ENCODE results near the gene CHRND. TPM values are rescaled to one million over a fixed set of nuclear protein-coding genes. Genes with fewer than 3 reads are reported as not detected.

CHRND gene
- total RNA-seq, 2 donors from 2014 or later: not detected

DNA sequence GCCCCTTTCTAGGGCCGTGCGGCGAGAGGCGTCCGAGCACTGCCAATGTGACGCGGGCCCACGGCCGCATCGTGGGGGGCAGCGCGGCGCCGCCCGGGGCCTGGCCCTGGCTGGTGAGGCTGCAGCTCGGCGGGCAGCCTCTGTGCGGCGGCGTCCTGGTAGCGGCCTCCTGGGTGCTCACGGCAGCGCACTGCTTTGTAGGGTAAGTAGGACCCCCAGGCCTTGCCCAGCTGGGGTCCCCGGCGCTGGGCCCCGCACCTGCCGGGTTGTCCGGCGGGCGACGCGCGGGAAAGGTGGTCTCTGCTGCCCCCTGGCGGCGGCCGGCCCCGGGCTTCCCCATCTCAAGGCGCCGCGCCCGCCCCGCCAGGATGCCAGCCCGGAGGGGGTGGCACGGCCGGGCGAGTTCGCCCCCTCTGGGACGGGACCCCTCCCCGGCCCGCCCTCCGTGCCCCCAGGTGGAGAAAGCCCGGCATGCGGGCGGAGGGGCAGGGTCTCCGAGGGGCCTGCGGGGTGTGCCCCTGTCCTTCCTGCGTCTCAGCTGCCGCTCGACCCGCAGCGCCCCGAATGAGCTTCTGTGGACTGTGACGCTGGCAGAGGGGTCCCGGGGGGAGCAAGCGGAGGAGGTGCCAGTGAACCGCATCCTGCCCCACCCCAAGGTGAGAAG, 3.9 kb upstream of the CHRND start:
- Mint-ChIP-seq H3K4me1 (ENCODE audit: low read depth in 2 of 2) (peaks cover 0 to 7% of the 10 kb centered on the region in 2 donors), H3K36me3 (no peaks in the 10 kb centered on the region), H3K9me3 (no peaks in the 10 kb centered on the region), H3K27ac (no peak overlapping the region), H3K4me3 (no peak overlapping the region), H3K27me3 (peaks cover 0 to 24% of the 10 kb centered on the region in 2 donors)
- DNase-seq (ENCODE audit: low spot score) (peak; percentile 70), ATAC-seq (peak; percentile 56 to 74)

DNA sequence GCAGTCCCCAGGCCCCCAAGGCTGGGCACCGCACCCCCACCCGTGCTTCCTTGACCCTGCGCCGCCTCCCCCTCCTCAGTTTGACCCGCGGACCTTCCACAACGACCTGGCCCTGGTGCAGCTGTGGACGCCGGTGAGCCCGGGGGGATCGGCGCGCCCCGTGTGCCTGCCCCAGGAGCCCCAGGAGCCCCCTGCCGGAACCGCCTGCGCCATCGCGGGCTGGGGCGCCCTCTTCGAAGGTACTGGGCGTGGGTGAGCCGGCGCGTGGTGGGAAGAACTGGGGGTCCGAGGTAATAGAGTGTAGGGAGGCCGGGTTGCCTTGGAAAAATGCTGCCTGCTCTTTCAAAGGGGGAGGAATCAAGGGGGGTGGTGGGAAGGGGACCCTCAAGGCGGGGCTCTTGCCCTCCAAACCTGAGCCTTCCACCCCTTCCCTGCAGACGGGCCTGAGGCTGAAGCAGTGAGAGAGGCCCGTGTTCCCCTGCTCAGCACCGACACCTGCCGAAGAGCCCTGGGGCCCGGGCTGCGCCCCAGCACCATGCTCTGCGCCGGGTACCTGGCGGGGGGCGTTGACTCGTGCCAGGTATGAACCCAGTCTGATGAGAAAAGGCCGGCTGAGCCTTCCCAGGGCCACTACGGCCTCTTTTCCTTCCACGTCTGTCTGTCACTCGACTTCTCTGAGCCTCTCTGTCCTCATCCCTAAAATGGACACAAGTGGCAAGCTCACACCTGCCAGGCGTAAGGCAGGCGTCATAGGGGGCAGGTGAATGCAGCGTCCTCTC, 3.1 kb upstream of the CHRND start:
- Mint-ChIP-seq H3K27me3 (peaks cover 0 to 23% of the 10 kb centered on the region in 2 donors), H3K36me3 (no peaks in the 10 kb centered on the region), H3K4me3 (no peak overlapping the region), H3K4me1 (ENCODE audit: low read depth in 2 of 2) (peaks cover 0 to 7% of the 10 kb centered on the region in 2 donors), H3K27ac (no peak overlapping the region), H3K9me3 (no peaks in the 10 kb centered on the region)
- ATAC-seq (peak in 1 of 2 donors; percentile 1), DNase-seq (ENCODE audit: low spot score) (no peak)

DNA sequence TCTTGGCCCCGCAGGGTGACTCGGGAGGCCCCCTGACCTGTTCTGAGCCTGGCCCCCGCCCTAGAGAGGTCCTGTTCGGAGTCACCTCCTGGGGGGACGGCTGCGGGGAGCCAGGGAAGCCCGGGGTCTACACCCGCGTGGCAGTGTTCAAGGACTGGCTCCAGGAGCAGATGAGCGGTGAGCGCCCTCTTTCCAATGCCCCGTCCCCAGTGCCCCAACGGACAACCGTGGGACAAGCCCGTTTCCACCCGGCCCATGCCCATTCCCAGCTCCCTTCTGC, 2.6 kb upstream of the CHRND start:
- H3K4me3 Mint-ChIP-seq: no peak overlapping the region
- no peak for DNase-seq (ENCODE audit: low spot score)

GRCh38 chr2:232523682-232524597, 2.0 kb upstream of the CHRND start:
- no peak overlapping the region for H3K4me3 Mint-ChIP-seq
- H3K9me3 Mint-ChIP-seq: no peaks in the 10 kb centered on the region
- no peak for DNase-seq (ENCODE audit: low spot score)

More for the DNA sequence above, 2.6 kb upstream of the CHRND start:
- no peak for ATAC-seq
- peaks cover 4 to 9% of the 10 kb centered on the region in 2 donors for H3K4me1 Mint-ChIP-seq (ENCODE audit: low read depth in 2 of 2)
- H3K36me3 Mint-ChIP-seq: no peaks in the 10 kb centered on the region
- no peak overlapping the region for H3K27ac Mint-ChIP-seq
- peaks cover 0 to 22% of the 10 kb centered on the region in 2 donors for H3K27me3 Mint-ChIP-seq
- H3K9me3 Mint-ChIP-seq: no peaks in the 10 kb centered on the region

GRCh38 chr2:232524771-232525170, 1.2 kb upstream of the CHRND start:
- H3K4me3 Mint-ChIP-seq: no peak overlapping the region
- peaks cover 0 to 26% of the 10 kb centered on the region in 2 donors for H3K27me3 Mint-ChIP-seq
- no peak overlapping the region for H3K27ac Mint-ChIP-seq
- no peak for DNase-seq (ENCODE audit: low spot score)
- H3K9me3 Mint-ChIP-seq: no peaks in the 10 kb centered on the region
- no peak for ATAC-seq
- no peaks in the 10 kb centered on the region for H3K36me3 Mint-ChIP-seq
- H3K4me1 Mint-ChIP-seq (ENCODE audit: low read depth in 2 of 2): peaks cover 13 to 19% of the 10 kb centered on the region in 2 donors

More at GRCh38 chr2:232523682-232524597, 2.0 kb upstream of the CHRND start:
- ATAC-seq: peak in 1 of 2 donors; percentile 25
- Mint-ChIP-seq H3K27me3 (peaks cover 0 to 25% of the 10 kb centered on the region in 2 donors), H3K27ac (no peak overlapping the region), H3K36me3 (no peaks in the 10 kb centered on the region), H3K4me1 (ENCODE audit: low read depth in 2 of 2) (peaks cover 10 to 15% of the 10 kb centered on the region in 2 donors)

- peaks cover 0 to 25% of the 10 kb centered on the region in 2 donors for H3K27me3 Mint-ChIP-seq
- DNase-seq (ENCODE audit: low spot score) (no peak), ATAC-seq (no peak)
Observed at GRCh38 chr2:232525199-232525598, 761 bp upstream of the CHRND start.

DNA sequence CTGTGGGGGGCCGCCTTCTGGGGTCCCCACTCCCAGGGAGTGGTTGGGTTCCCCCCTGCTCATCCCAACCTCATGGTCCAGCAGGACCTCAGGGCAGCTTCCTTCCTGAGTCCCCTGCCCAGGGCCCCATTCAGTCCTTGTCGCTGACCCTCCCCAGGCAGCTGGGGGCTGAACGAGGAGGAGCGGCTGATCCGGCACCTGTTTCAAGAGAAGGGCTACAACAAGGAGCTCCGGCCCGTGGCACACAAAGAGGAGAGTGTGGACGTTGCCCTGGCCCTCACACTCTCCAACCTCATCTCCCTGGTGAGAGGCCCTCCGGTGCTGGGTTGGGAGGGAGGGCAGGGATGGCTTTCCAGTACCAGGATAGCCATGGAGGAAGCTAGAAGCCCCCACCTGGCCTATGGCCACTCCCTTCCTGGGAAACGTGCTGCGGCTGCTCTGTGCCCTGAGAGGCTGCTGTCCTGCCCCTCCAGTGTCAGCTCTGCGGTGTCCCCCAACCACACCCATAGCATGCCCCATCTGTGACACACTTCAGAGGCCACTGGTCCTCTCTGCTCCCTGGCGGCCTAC, 497 bp downstream of the CHRND start:
- peaks cover 0 to 20% of the 10 kb centered on the region in 2 donors for H3K27me3 Mint-ChIP-seq
- H3K4me1 Mint-ChIP-seq (ENCODE audit: low read depth in 2 of 2): peaks cover 13 to 18% of the 10 kb centered on the region in 2 donors
- no peaks in the 10 kb centered on the region for H3K36me3 Mint-ChIP-seq

More at GRCh38 chr2:232525199-232525598, 761 bp upstream of the CHRND start:
- Mint-ChIP-seq H3K36me3 (no peaks in the 10 kb centered on the region), H3K4me1 (ENCODE audit: low read depth in 2 of 2) (peaks cover 13 to 19% of the 10 kb centered on the region in 2 donors), H3K27ac (no peak overlapping the region), H3K4me3 (no peak overlapping the region), H3K9me3 (no peaks in the 10 kb centered on the region)

DNA sequence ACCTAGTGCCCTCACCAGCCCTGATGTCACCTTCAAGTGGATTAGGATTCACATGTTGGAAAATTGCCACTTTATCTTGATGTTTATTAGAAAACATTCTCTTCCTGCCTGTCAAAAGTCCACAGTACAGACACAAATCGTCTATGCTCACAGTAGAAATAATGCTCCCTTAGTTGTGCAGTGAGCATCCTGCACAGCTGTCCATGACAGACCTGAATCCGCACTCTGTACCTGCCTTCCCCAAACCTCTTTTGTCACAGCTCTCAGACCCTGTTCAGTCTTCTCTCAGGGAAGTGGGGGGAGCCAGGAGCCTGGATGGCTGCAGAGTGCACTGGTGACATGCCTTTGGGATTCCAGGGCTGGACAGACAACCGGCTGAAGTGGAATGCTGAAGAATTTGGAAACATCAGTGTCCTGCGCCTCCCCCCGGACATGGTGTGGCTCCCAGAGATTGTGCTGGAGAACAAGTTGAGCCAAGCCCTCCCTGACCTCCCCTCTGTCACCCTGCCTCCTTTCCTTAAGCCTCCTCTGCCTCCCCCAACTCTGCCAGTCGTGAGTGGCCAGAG, 2.0 kb downstream of the CHRND start:
- peak overlapping the region in 1 of 2 donors; percentile 75 for H3K27ac Mint-ChIP-seq
- H3K9me3 Mint-ChIP-seq: no peaks in the 10 kb centered on the region
- no peak overlapping the region for H3K4me3 Mint-ChIP-seq
- DNase-seq (ENCODE audit: low spot score) (no peak), ATAC-seq (no peak)
- peaks cover 13 to 19% of the 10 kb centered on the region in 2 donors for H3K4me1 Mint-ChIP-seq (ENCODE audit: low read depth in 2 of 2)
- H3K36me3 Mint-ChIP-seq: no peaks in the 10 kb centered on the region
- H3K27me3 Mint-ChIP-seq: peaks cover 0 to 21% of the 10 kb centered on the region in 2 donors

More for the DNA sequence above, 497 bp downstream of the CHRND start:
- Mint-ChIP-seq H3K27ac (no peak overlapping the region), H3K9me3 (no peaks in the 10 kb centered on the region), H3K4me3 (no peak overlapping the region)
- DNase-seq (ENCODE audit: low spot score): no peak
- ATAC-seq: no peak

GRCh38 chr2:232528746-232529460, 2.9 kb downstream of the CHRND start:
- peak; percentile 2 to 4 for ATAC-seq
- peaks cover 13 to 19% of the 10 kb centered on the region in 2 donors for H3K4me1 Mint-ChIP-seq (ENCODE audit: low read depth in 2 of 2)
- peak overlapping the region; percentile 7 for H3K4me3 Mint-ChIP-seq
- H3K27me3 Mint-ChIP-seq: peaks cover 0 to 17% of the 10 kb centered on the region in 2 donors
- no peaks in the 10 kb centered on the region for H3K9me3 Mint-ChIP-seq
- no peak for DNase-seq (ENCODE audit: low spot score)
- no peaks in the 10 kb centered on the region for H3K36me3 Mint-ChIP-seq
- peak overlapping the region in 1 of 2 donors; percentile 75 for H3K27ac Mint-ChIP-seq

DNA sequence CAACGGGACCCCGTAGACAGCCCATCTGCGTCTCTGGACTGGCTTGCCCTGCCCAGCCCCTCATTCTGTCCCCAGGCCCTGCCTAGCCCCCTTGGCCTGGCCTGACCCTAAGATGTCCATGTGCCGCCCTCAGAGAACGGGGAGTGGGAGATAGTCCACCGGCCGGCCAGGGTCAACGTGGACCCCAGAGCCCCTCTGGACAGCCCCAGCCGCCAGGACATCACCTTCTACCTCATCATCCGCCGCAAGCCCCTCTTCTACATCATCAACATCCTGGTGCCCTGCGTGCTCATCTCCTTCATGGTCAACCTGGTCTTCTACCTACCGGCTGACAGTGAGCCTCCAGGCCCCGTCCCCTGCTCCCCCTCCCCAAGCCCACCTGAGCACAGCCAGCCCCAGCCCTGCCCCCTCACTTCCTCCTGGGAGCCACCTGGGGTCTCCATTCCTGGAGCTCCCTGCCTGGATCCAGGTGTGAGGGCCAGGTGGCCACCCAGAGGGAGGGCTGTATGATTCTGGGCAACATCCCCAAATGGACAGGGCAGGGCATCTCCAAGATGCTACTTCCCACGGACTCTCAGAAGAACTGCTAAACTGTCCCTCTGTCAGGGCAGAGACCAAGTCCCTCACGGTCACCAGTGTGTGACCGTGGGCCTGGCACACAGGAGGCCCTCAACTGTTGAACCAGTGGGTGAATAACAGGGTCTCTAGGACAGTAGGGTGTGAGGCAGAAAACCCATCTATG, 4.0 kb downstream of the CHRND start:
- H3K9me3 Mint-ChIP-seq: no peaks in the 10 kb centered on the region
- DNase-seq (ENCODE audit: low spot score) (no peak), ATAC-seq (no peak)
- peaks cover 13 to 14% of the 10 kb centered on the region in 2 donors for H3K4me1 Mint-ChIP-seq (ENCODE audit: low read depth in 2 of 2)
- H3K27me3 Mint-ChIP-seq: peaks cover 0 to 10% of the 10 kb centered on the region in 2 donors
- H3K4me3 Mint-ChIP-seq: no peak overlapping the region
- H3K27ac Mint-ChIP-seq: no peak overlapping the region
- H3K36me3 Mint-ChIP-seq: no peaks in the 10 kb centered on the region

GRCh38 chr2:232530626-232531260, 4.8 kb downstream of the CHRND start:
- no peaks in the 10 kb centered on the region for H3K36me3 Mint-ChIP-seq
- H3K27me3 Mint-ChIP-seq: peaks cover 0 to 10% of the 10 kb centered on the region in 2 donors
- H3K4me3 Mint-ChIP-seq: no peak overlapping the region
- H3K4me1 Mint-ChIP-seq (ENCODE audit: low read depth in 2 of 2): peaks cover 13 to 14% of the 10 kb centered on the region in 2 donors
- no peak for DNase-seq (ENCODE audit: low spot score)
- no peak for ATAC-seq
- no peak overlapping the region for H3K27ac Mint-ChIP-seq
- H3K9me3 Mint-ChIP-seq: no peaks in the 10 kb centered on the region

- Mint-ChIP-seq H3K36me3 (no peaks in the 10 kb centered on the region), H3K4me1 (ENCODE audit: low read depth in 2 of 2) (peaks cover 13 to 14% of the 10 kb centered on the region in 2 donors), H3K27ac (no peak overlapping the region), H3K9me3 (no peaks in the 10 kb centered on the region), H3K4me3 (no peak overlapping the region), H3K27me3 (peaks cover 7 to 12% of the 10 kb centered on the region in 2 donors)
- DNase-seq (ENCODE audit: low spot score) (peak; percentile 25), ATAC-seq (no peak)
Observed at GRCh38 chr2:232532419-232532818, 6.5 kb downstream of the CHRND start.
